H1 (cell line): ENCODE results near the gene ACMSD. TPM values are rescaled to one million over a fixed set of nuclear protein-coding genes. Genes with fewer than 3 reads are reported as not detected.
A peak's percentile ranks its signal among the peaks of the same experiment; 100 is the strongest.

ENCODE experiments used
- CTCF ChIA-PET: fragments of 300-600 bp; sonication (Branson Sonifier 250); formaldehyde crosslinking; loops from one replicate; lab custom pipeline; 2021; ENCODE audit not compliant: partially characterized antibody; lab: Charles Lee
- POLR2A ChIA-PET: fragments of 300-600 bp; sonication (Branson Sonifier 250); formaldehyde crosslinking; loops from one replicate; lab custom pipeline; 2021; ENCODE audit warnings: inconsistent platforms; ENCODE audit not compliant: partially characterized antibody; lab: Charles Lee
- DNase-seq, 2 experiments: peaks; one replicate each; pipeline versions ENCODE4 v3.0.0 to v3.0.0-alpha.2; 2010 to 2022; ENCODE audit warnings: low spot score in 2 of 2, low read depth in 1 of 2, mixed read lengths in 1 of 2
- FAIRE-seq: peaks from 2 replicates; lab custom pipeline; 2011; peaks lifted over from hg19 to GRCh38; lab: Jason Lieb, UNC
- H2AFZ ChIP-seq: 2 replicates; pipeline ENCODE4 v1.8.1; 2012; ENCODE audit warnings: low read length, inconsistent platforms
- H2AK5ac ChIP-seq: 2 replicates; pipeline ENCODE4 v1.6.1; 2013; ENCODE audit warnings: low read depth, low read length
- H2BK120ac ChIP-seq: replicated peaks from 2 replicates; pipeline ENCODE3; 2013; ENCODE audit warnings: low read depth, low read length, inconsistent platforms
- H2BK12ac ChIP-seq: 2 replicates; pipeline ENCODE4 v1.6.1; 2013; ENCODE audit warnings: low read depth, low read length
- H2BK15ac ChIP-seq: 2 replicates; pipeline ENCODE4 v1.6.1; 2013; ENCODE audit warnings: low read length
- H2BK20ac ChIP-seq: 2 replicates; pipeline ENCODE4 v1.6.1; 2013; ENCODE audit warnings: low read length
- H2BK5ac ChIP-seq: 2 replicates; pipeline ENCODE4 v1.6.1; 2013; ENCODE audit warnings: low read depth, low read length
- H3K14ac ChIP-seq: 2 replicates; pipeline ENCODE4 v1.6.1; 2013; ENCODE audit warnings: inconsistent platforms; ENCODE audit not compliant: insufficient read length
- H3K18ac ChIP-seq: 2 replicates; pipeline ENCODE4 v1.6.1; 2013; ENCODE audit warnings: low read length; ENCODE audit errors: extremely low read depth
- H3K23ac ChIP-seq: 2 replicates; pipeline ENCODE4 v1.6.1; 2013; ENCODE audit warnings: inconsistent platforms; ENCODE audit not compliant: insufficient read length
- H3K23me2 ChIP-seq: 2 replicates; pipeline ENCODE4 v1.6.1; 2013; ENCODE audit warnings: low read depth, low read length
- H3K27ac ChIP-seq: 2 replicates; pipeline ENCODE4 v1.6.1; 2011; ENCODE audit warnings: low read depth, low read length, inconsistent platforms
- H3K27me3 ChIP-seq, 4 experiments: replicated peaks in 1 of 4; 1 replicate in 1 of 4; 2 replicates in 3 of 4; pipeline versions ENCODE4 v1.6.1 to v1.8.1; 2011 to 2013; ENCODE audit warnings: low read length in 3 of 4, mild to moderate bottlenecking in 3 of 4, inconsistent platforms in 2 of 4, mixed read lengths in 2 of 4, moderate library complexity in 1 of 4; ENCODE audit not compliant: control insufficient read depth in 3 of 4, insufficient read depth in 3 of 4; ENCODE audit errors: extremely low read depth in 1 of 4
- H3K36me3 ChIP-seq, 4 experiments: 2 replicates each; pipeline versions ENCODE4 v1.6.1 to v1.8.1; 2011 to 2013; ENCODE audit warnings: mild to moderate bottlenecking in 4 of 4, low read length in 3 of 4, moderate library complexity in 2 of 4, control low read depth in 1 of 4, inconsistent platforms in 1 of 4; ENCODE audit not compliant: insufficient read depth in 4 of 4, control insufficient read depth in 2 of 4
- H3K4ac ChIP-seq: replicated peaks from 2 replicates; pipeline ENCODE3; 2013; ENCODE audit warnings: low read length, low read depth, mixed read lengths, inconsistent platforms; ENCODE audit not compliant: insufficient read length
- H3K4me1 ChIP-seq, 4 experiments: replicated peaks in 1 of 4; 1 replicate in 1 of 4; 2 replicates in 3 of 4; pipeline versions ENCODE4 v1.6.1 to v1.8.1; 2011 to 2013; ENCODE audit warnings: low read length in 3 of 4, inconsistent platforms in 2 of 4, mixed read lengths in 1 of 4; ENCODE audit not compliant: insufficient read depth in 4 of 4, control insufficient read depth in 3 of 4
- H3K4me2 ChIP-seq, 2 experiments: 2 replicates each; pipeline versions ENCODE4 v1.6.1 to v1.8.1; 2011 to 2013; ENCODE audit warnings: low read depth in 2 of 2, low read length in 2 of 2, control low read depth in 1 of 2, inconsistent platforms in 1 of 2, mild to moderate bottlenecking in 1 of 2; ENCODE audit not compliant: insufficient read depth in 1 of 2
- H3K4me3 ChIP-seq, 4 experiments: fragments of 200-600, 300-600 bp in 1 of 4; sonication (generic), shearing (Covaris generic), sonication (Bioruptor Twin) in 1 of 4; 2 replicates each; pipeline versions ENCODE4 v1.5.1 to v1.8.1; 2011 to 2016; ENCODE audit warnings: low read length in 4 of 4, low read depth in 3 of 4, control low read depth in 2 of 4, inconsistent platforms in 2 of 4, mild to moderate bottlenecking in 2 of 4, mixed read lengths in 1 of 4, moderate library complexity in 1 of 4; ENCODE audit not compliant: insufficient read depth in 2 of 4; ENCODE audit errors: extremely low read depth in 1 of 4
- H3K56ac ChIP-seq: replicated peaks from 2 replicates; pipeline ENCODE3; 2013; ENCODE audit warnings: low read depth, mild to moderate bottlenecking, mixed read lengths, low read length, inconsistent platforms; ENCODE audit not compliant: insufficient read length
- H3K79me1 ChIP-seq: 2 replicates; pipeline ENCODE4 v1.6.1; 2013; ENCODE audit warnings: low read depth, low read length, control low read depth
- H3K79me2 ChIP-seq, 2 experiments: 2 replicates each; pipeline versions ENCODE4 v1.6.1 to v1.8.1; 2012 to 2013; ENCODE audit warnings: low read length in 2 of 2, mild to moderate bottlenecking in 2 of 2, inconsistent platforms in 1 of 2; ENCODE audit not compliant: insufficient read depth in 2 of 2, control insufficient read depth in 1 of 2
- H3K9ac ChIP-seq, 4 experiments: replicated peaks in 1 of 4; 1 replicate in 1 of 4; 2 replicates in 3 of 4; pipeline versions ENCODE4 v1.6.1 to v1.8.1; 2011 to 2013; ENCODE audit warnings: low read depth in 3 of 4, low read length in 3 of 4, control low read depth in 2 of 4, mild to moderate bottlenecking in 2 of 4, moderate library complexity in 2 of 4, inconsistent platforms in 1 of 4; ENCODE audit errors: extremely low read depth in 1 of 4
- H3K9me3 ChIP-seq, 2 experiments: 2 replicates each; pipeline versions ENCODE4 v1.6.1 to v1.8.1; 2012 to 2013; ENCODE audit warnings: mild to moderate bottlenecking in 2 of 2, moderate library complexity in 2 of 2, control low read depth in 1 of 2, inconsistent platforms in 1 of 2, low read depth in 1 of 2, low read length in 1 of 2, mixed read lengths in 1 of 2; ENCODE audit not compliant: insufficient read depth in 2 of 2
- H4K20me1 ChIP-seq, 2 experiments: replicated peaks in 1 of 2; 2 replicates each; pipeline versions ENCODE3 to v1.8.1; 2011 to 2013; ENCODE audit warnings: inconsistent platforms in 2 of 2, low read length in 2 of 2, mild to moderate bottlenecking in 1 of 2; ENCODE audit not compliant: insufficient read depth in 2 of 2, control insufficient read depth in 1 of 2
- H4K5ac ChIP-seq: 2 replicates; pipeline ENCODE4 v1.6.1; 2013; ENCODE audit warnings: low read length, low read depth, mixed read lengths, inconsistent platforms; ENCODE audit not compliant: insufficient read length
- H4K8ac ChIP-seq: 2 replicates; pipeline ENCODE4 v1.8.0; 2013; ENCODE audit warnings: mild to moderate bottlenecking, moderate library complexity, low read length, inconsistent platforms; ENCODE audit not compliant: insufficient read depth; ENCODE audit errors: extremely low read depth
- H4K91ac ChIP-seq: replicated peaks from 2 replicates; pipeline ENCODE3; 2013; ENCODE audit warnings: low read length, mixed read lengths, inconsistent platforms; ENCODE audit not compliant: insufficient read length
- CHD1 ChIP-seq: IDR thresholded peaks from 2 replicates; pipeline ENCODE4 v1.6.1; 2012; ENCODE audit warnings: low read depth, low read length, improper control_type of control experiment
- CHD2 ChIP-seq: IDR thresholded peaks from 2 replicates; pipeline ENCODE4 v1.6.1; 2012; ENCODE audit warnings: low read length, improper control_type of control experiment
- CTCF ChIP-seq, 3 experiments: IDR thresholded peaks; 1 replicate in 2 of 3; 2 replicates in 1 of 3; pipeline versions ENCODE4 v1.5.1 to v1.6.1; 2011; ENCODE audit warnings: low read length in 3 of 3, mild to moderate bottlenecking in 3 of 3, inconsistent platforms in 2 of 3, low read depth in 1 of 3, moderate library complexity in 1 of 3; ENCODE audit not compliant: insufficient read depth in 1 of 3; ENCODE audit errors: control extremely low read depth in 1 of 3
- EP300 ChIP-seq, 2 experiments: IDR thresholded peaks; 1 replicate in 1 of 2; 2 replicates in 1 of 2; pipeline ENCODE4 v1.6.1; 2011 to 2012; ENCODE audit warnings: low read depth in 2 of 2, low read length in 2 of 2, mild to moderate bottlenecking in 2 of 2, borderline replicate concordance in 1 of 2, inconsistent platforms in 1 of 2, moderate library complexity in 1 of 2
- KDM1A ChIP-seq: fragments of 200-600, 300-600 bp; sonication (generic); IDR thresholded peaks from 2 replicates; pipeline ENCODE4 v1.7.1; 2016; ENCODE audit warnings: mild to moderate bottlenecking, low read length, borderline replicate concordance
- SAP30 ChIP-seq: fragments of 300-600 bp; sonication (generic); IDR thresholded peaks from 2 replicates; pipeline ENCODE4 v1.7.1; 2012; ENCODE audit warnings: low read length, moderate library complexity, mild to moderate bottlenecking, inconsistent platforms; ENCODE audit not compliant: insufficient read depth, insufficient replicate concordance
- SP1 ChIP-seq: IDR thresholded peaks from 2 replicates; pipeline ENCODE4 v1.6.1; 2011; ENCODE audit warnings: low read depth, low read length
- SP4 ChIP-seq: IDR thresholded peaks from 2 replicates; pipeline ENCODE4 v1.6.1; 2012; ENCODE audit warnings: low read length, inconsistent platforms
- WGBS, 2 experiments: shearing (Covaris generic) in 1 of 2; methylation state at CpG; one replicate each; pipeline versions ENCODE4 v1.1.6 to v1.1.7; 2013 to 2015; ENCODE audit warnings: low lambda C conversion rate in 2 of 2, mixed read lengths in 2 of 2, inconsistent platforms in 1 of 2, low coverage in 1 of 2, missing lambda C conversion rate in 1 of 2; ENCODE audit not compliant: insufficient replicate concordance in 2 of 2, insufficient coverage in 1 of 2, insufficient read length in 1 of 2; ENCODE audit errors: extremely low coverage in 1 of 2, missing lambda C conversion rate in 1 of 2; 5-methylcytosine and 5-hydroxymethylcytosine counted together
- polyA plus RNA-seq, 7 experiments: library from polyadenylated mRNA; depleted of rRNA in 3 of 7; stranded (reverse) in 5 of 7; unstranded in 2 of 7; fragments of >200 nt in 5 of 7; fragments of 200-250 nt in 2 of 7; gene quantifications; 1 replicate in 5 of 7; 2 replicates in 1 of 7; 4 replicates in 1 of 7; pipeline versions ENCODE4 v1.2.1 to v1.2.3, GENCODE V29; 2011 to 2013; ENCODE audit warnings: missing spikeins in 2 of 7, mixed read lengths in 2 of 7
- total RNA-seq: library from RNA; stranded (reverse); fragmentation: NEBNext Ultra II Directional; extraction: Animal tissue kit (Norgen Biotek cat#: 25700); gene quantifications from 2 replicates; pipeline ENCODE4 v1.2.1, GENCODE V29; 2021

The ACMSD gene
- total and polyA plus RNA-seq, 2 of the 8 experiments (the other 6 are each of a cell fraction or from before 2014, with no cell fraction given), result not detected

DNA sequence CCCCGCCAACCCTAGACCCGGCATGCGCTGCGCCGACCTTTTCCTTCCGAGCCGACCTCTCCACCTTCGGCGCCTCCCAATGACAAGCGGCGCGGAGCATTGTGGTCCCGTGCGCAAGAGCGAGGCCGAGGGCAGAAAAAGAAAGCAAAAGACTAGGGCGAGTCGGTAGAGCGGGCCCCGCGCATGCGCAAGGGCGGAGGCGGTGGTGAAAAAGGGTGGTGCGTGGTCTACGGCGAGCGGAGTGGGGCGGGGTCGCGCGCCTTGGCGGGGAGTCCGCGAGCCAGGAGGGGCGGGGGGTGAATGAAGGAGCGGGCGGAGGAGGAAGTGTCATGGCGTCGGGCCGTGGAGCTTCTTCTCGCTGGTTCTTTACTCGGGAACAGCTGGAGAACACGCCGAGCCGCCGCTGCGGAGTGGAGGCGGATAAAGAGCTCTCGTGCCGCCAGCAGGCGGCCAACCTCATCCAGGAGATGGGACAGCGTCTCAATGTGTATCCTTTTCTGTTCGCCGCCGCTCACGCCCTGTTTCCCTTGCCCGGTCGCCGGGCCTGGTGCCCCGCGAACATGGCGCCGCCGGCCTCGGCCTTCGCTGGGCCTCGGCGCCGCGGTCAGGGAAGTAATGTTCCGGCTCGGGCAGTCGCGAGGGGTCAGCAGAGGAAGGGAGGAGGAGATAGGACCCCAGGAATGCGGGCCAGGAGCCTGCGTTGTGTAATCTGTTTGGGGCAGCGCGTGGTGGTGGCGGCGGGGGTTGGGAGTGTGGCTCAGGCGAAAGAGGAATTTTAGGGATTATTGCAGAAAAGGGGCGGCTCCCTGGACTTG, 80.3 kb downstream of the ACMSD start, which contains the start of gene CCNT2:
Gene CCNT2, plus strand, starts transcription at position 297 of the 815 bp plus-strand sequence. Its CDS starts 33 bp downstream, at position 330.
- Histone ChIP-seq H3K79me1 (no peaks in the 10 kb centered on the region), H2BK5ac (peak within 1 kb of the TSS; percentile 98), H4K5ac (peak within 1 kb of the TSS; percentile 93), H4K8ac (peak within 1 kb of the TSS; percentile 99), H3K9ac (peak within 1 kb of the TSS; percentile 98 to 100 (median 99)), H3K36me3 (no peaks in the 10 kb centered on the region; a peak in 2 of 8 replicates), H4K91ac (peak within 1 kb of the TSS; percentile 84), H2BK20ac (no peak within 1 kb of the TSS), H3K9me3 (no peaks in the 10 kb centered on the region), H2AK5ac (no peak within 1 kb of the TSS), H3K4ac (peak within 1 kb of the TSS; percentile 95), H3K4me1 (peaks cover 0 to 5% (median 1%) of the 10 kb centered on the region in 4 experiments; a peak in 2 of 7 replicates), H3K4me3 (peak within 1 kb of the TSS; percentile 79 to 99 (median 99)), H3K79me2 (peaks cover 26 to 50% of the 10 kb centered on the region in 2 experiments), H2AFZ (peak within 1 kb of the TSS; percentile 88; the same call in 1 of the 2 replicates), H3K27ac (peak within 1 kb of the TSS; percentile 99), H4K20me1 (peaks cover 2 to 6% of the 10 kb centered on the region in 2 experiments), H2BK120ac (no peak within 1 kb of the TSS), H3K14ac (no peak within 1 kb of the TSS), H3K4me2 (peak within 1 kb of the TSS; percentile 79), H3K56ac (peak within 1 kb of the TSS; percentile 94), H2BK12ac (peak within 1 kb of the TSS; percentile 60; the same call in 1 of the 2 replicates), H3K23ac (no peak within 1 kb of the TSS), H3K23me2 (no peaks in the 10 kb centered on the region; the same call in 1 of the 2 replicates), H2BK15ac (no peak within 1 kb of the TSS), H3K18ac (peak within 1 kb of the TSS; percentile 97), H3K27me3 (no peaks in the 10 kb centered on the region)
- DNase-seq (peak; percentile 97 to 99), FAIRE-seq (no peak)
- 2% methylated on average over 68 of the region's 83 CpGs; no CpG with 5 or more reads in 1 of the 2 experiments for WGBS, 2 experiments
- POLR2A ChIA-PET, result interaction anchor here (0.6 to 2.2 kb wide), 13 partner anchors 9 to 744 kb away, joined by 3 to 10 read pairs (median 4); partner anchors contain the start of genes R3HDM1, TMEM163 and ZRANB3
- CTCF ChIA-PET, result no interaction called here
- TF ChIP-seq SAP30 (no peak), CTCF (IDR thresholded peaks at IDR 0.05; ENCODE audit: control extremely low read depth in 1 of 3, insufficient read depth in 1 of 3, low read depth in 1 of 3, low read length in 3 of 3) (no peak), CHD2 (no peak), SP1 (0 out of 2 replicates have a peak, but pooled peaks have one; percentile 27), EP300 (IDR thresholded peaks at IDR 0.05; ENCODE audit: borderline replicate concordance in 1 of 2, low read depth in 2 of 2, low read length in 2 of 2) (no peak), CHD1 (peak; percentile 20; the same call in 1 of the 2 replicates), KDM1A (no peak), SP4 (no peak; the same call in 1 of the 2 replicates)
